Cardiac fibroblast (primary cell): ENCODE measurements around the gene LRRC18.

Source experiments
- DNase-seq, 2 donors: peaks; one replicate each; pipeline versions ENCODE4 v3.0.0 to v3.0.0-alpha.2; 2010; ENCODE audit warnings: low read depth in 2 of 2
- H3K4me3 ChIP-seq, 2 donors: replicated peaks in 1 of 2; 1 replicate in 1 of 2; 2 replicates in 1 of 2; pipeline ENCODE4 v1.5.1; 2011; ENCODE audit warnings: low read depth in 2 of 2, low read length in 2 of 2, mild to moderate bottlenecking in 2 of 2, moderate library complexity in 1 of 2
- CTCF ChIP-seq: IDR thresholded peaks from one replicate; pipeline ENCODE4 v1.5.1; 2011; ENCODE audit warnings: low read depth, mild to moderate bottlenecking, low read length, inconsistent platforms

Gene LRRC18

GRCh38 chr10:48879451-48879850 is 60.2 kb downstream of the LRRC18 start:
- H3K4me3 ChIP-seq: no peak overlapping the region
- no peak for TF ChIP-seq CTCF
- no peak for DNase-seq

GRCh38 chr10:48878091-48878490 is 61.5 kb downstream of the LRRC18 start:
- H3K4me3 ChIP-seq: no peak overlapping the region
- no peak for DNase-seq
- TF ChIP-seq CTCF: no peak

GRCh38 chr10:48872234-48872633 is 67.4 kb downstream of the LRRC18 start:
- TF ChIP-seq CTCF: no peak
- H3K4me3 ChIP-seq: no peak overlapping the region
- DNase-seq: no peak
